GM19023 (cell line): ENCODE results near the gene UCP1.

Experiments used
- ATAC-seq: cut with Tn5 transposase; IDR thresholded peaks from one replicate; pipeline ENCODE4 v1.9.1; 2021; ENCODE audit warnings: mild to moderate bottlenecking, moderate library complexity; ENCODE audit not compliant: unreplicated experiment

Gene UCP1, protein sequence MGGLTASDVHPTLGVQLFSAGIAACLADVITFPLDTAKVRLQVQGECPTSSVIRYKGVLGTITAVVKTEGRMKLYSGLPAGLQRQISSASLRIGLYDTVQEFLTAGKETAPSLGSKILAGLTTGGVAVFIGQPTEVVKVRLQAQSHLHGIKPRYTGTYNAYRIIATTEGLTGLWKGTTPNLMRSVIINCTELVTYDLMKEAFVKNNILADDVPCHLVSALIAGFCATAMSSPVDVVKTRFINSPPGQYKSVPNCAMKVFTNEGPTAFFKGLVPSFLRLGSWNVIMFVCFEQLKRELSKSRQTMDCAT

DNA sequence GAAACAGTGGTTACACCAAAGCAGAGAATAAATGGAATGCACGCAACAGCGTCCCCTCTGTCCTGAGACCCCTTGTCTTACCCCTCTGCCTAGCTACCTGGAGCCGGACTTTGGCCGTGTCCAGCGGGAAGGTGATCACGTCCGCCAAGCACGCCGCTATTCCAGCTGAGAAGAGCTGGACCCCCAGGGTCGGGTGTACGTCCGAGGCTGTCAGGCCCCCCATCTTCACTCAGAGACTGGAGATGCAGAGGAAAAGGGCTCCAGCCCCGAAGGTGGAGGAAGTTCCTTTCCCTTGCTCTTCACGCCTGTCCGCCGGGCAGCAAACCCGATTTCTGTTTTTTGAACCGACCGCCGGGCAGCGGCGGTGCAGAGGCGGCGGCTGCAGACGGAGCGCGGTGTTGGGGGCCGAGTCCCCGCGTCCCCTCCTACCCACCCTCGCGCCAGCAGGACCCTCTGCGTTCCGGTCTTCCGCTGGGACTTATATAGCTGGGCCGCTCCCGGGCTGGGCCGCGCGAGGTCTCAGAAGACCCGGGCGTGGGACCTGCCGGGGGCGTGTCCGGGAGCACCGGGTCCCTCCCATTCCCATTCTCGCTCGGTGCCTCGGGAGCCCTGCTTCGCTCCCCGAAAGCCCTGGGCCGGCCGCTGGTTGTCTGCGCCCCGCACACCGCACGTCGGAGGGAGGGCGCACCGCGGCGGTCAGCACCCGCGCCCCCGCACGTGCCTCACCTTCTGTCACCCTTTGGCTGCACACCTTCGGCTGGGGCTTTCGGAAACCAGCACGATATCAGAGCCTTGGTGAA lies at the start of gene UCP1:
TSS of gene UCP1 (minus strand) at position 455 of the 800 bp plus-strand sequence. CDS start at position 223, 232 bp downstream.
- no peak for ATAC-seq

GRCh38 chr4:140617499-140618248 lies 48.9 kb upstream of the UCP1 start:
- ATAC-seq, result no peak

DNA sequence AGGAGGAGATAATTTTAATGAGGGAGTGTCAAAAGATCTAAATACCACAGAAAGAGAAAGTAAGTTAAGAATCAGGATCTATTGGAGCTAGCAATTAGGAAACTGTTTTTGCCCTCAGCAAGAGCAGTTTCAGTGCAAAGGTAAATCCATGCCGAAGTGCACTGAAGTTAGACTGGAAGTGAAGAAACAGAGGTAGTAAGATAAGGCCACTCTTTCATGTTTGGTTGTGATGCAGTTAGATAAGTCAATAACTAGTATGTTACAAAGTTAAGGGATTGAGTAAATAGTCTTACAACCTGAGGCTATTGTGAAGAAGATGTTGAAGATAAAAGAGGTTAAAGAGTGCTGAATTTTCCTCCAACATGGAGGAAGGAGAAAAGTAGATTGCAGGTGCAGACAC lies 46.7 kb upstream of the UCP1 start:
- no peak for ATAC-seq

- ATAC-seq, result no peak
Observed at GRCh38 chr4:140612357-140612756, 43.6 kb upstream of the UCP1 start.

- ATAC-seq, result no peak
Observed at GRCh38 chr4:140611854-140612253, 43.1 kb upstream of the UCP1 start.

DNA sequence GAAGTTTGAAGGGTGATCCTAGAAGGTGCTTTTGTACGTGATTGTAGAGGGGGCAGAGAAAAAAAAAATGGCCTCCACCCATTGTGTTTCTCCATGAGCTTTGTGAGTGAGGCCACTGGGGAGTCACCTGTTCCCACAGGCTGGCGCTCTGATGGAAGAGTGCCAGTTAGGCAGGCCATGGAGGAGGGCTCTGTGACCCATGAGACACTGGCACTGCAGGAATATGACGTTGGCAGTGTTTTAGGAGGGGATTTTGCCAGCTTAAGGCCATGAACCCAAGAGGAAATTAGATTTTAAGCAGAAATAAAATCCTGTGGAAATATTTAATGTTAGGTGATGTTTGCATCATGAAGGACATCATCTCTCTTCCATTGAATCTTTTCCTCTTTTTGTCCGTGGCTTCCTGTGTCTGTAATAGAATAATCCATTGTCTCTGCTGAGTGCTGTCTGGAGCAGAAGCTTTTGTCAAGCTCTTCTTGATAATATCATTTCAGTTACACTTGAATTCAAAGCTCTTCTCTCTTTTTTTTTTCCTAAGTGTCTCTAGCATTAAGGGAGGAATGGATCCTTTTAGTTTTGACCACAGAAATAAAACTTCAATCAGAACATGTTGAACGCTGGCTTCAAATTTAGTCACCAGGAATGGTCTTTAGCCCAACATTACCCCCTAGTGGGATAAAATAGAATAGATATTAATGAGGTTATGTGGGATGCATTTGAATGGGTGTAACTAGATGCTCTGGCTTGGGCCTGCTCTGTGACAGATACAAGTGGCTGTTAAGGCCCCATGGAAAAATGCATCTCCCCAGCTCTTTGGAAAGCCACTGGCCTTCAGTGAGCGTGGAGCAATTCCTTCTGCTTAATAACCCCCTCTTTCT lies 41.0 kb upstream of the UCP1 start:
- ATAC-seq, result peak; percentile 82

- no peak for ATAC-seq
Observed at GRCh38 chr4:140607852-140608251, 39.1 kb upstream of the UCP1 start.

DNA sequence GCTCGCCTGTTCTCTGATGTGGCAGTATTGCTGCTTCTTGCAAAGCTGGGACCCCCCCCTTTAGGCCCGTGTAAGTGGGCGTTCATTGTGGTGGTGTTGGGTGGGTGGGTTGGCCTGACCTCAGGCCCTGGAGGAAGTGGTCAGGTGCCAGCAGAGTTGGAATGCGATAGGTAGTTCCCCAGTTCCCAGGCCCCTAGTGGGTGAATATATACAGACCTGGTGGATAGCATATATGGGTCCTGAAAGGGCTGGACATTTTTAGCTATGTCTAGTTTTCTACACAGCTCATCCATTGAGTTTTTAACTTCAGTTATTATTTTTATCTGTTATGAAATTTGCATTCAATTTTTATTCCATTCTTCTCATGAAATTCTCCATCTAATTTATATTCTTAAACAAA lies 35.8 kb upstream of the UCP1 start:
- ATAC-seq, result no peak

DNA sequence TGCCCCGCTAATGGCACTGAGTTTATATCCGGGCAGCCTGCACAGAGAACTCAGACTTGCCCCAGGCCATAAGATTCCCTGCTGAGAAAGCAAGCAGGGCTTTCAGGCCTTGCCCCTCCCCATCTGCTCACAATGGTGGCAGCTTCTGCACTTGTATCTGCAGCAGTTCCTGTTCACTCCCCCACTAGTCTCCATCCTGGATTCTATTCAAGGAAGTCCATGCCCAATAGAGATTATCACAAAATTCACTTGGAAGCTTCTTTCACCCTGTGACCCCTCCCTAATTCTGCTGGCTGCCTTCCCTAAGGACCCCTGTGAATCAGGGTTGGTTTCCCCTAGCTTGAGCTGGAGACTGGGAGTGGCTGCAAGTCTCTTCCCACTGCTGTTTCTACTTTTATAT lies 34.5 kb upstream of the UCP1 start:
- no peak for ATAC-seq

DNA sequence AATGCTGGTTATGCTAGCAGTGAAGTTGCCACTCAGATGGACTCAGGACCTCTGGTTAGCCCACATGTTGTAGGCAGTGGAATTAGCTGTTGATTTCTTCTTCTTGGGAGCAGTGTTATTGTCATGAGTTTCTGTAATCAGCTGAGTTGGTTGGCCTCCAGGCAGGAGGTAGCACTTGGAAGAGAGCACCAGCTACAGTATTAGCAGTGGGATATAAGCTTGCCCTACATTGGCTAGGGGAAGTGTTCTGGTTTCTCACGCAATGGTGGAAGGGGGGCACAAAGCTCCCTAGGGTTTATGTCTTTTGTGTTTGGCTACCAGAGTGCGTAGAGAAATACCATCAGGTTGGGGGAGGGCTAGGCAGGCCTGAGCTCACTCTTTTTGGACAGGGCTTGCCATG lies 34.0 kb upstream of the UCP1 start:
- ATAC-seq, result no peak

- ATAC-seq, result no peak
Observed at GRCh38 chr4:140600408-140600807, 31.6 kb upstream of the UCP1 start.

DNA sequence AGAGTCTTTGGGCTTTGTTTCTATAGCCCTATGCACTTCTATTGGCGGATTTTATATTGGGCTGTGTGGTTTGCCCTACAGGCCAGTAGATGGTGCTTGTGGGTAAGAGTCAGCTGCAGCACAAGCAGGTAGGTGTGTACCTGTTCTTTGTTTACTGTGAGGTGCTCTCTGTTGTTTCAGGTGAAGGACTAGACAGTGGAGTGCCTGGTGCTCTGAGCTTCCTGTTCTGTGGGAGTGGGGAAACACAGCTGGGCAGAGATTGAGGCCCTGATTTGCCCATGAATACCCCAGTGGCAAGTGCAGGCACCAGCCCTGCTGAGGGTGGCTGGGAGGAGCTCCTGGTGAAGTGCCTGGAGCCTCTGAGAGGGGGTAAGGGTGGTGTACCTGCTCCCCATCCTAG lies 26.3 kb upstream of the UCP1 start:
- ATAC-seq, result no peak

GRCh38 chr4:140584439-140584838 lies 15.7 kb upstream of the UCP1 start:
- ATAC-seq, result no peak

- ATAC-seq, result no peak
Observed at GRCh38 chr4:140581078-140581477, 12.3 kb upstream of the UCP1 start.

- ATAC-seq, result no peak
Observed at GRCh38 chr4:140579278-140579677, 10.5 kb upstream of the UCP1 start.

- ATAC-seq, result no peak
Observed at GRCh38 chr4:140575489-140575888, 6.7 kb upstream of the UCP1 start.

GRCh38 chr4:140571620-140572019 lies 2.9 kb upstream of the UCP1 start:
- no peak for ATAC-seq

DNA sequence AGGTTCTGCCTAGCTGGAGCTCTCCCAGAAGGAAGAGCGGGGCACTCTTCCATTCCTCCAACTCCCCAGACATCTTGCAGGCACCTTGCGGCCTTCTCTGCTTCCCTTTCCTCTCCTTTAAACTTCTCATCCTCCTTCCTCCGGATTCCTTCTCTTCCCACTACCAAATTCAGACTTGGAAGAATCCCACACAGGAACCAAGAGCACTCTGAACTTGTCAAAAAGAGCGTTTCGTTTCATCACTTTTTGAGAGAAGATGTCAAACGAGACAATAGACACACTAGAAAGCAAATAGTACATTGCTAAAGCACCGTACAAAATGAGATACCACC lies 512 bp upstream of the UCP1 start:
- no peak for ATAC-seq

- ATAC-seq, result no peak
Observed at GRCh38 chr4:140559696-140560095, 9.1 kb downstream of the UCP1 start.

DNA sequence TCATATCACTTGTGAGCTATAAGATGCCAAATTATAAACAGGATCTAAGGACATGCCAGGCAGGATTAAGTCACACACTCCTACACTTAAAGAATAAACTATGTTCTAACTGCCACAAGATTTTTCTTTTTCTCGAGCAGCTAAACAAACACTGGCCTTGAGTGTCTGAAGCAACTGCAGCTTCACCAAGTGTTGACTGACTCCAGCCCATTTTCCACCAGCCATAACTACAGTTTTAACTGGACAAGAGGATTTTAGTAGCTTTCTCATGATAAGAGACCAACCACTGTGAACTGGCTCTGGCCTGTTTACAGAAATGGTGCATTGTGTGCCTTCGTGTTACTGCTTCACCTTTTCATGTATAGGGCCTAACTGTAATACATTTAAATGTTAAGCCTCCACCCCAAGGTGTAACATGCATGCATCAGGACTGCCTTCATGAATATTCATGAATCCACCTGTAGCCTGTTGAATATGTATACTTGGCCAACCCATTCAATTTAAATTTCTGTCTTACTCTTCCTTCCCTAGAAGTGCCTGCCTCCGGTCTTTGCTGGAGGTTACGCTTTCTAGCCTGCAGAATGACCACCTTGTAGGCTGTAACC lies 10.8 kb downstream of the UCP1 start:
- ATAC-seq, result no peak
